SIG-M5 treated with dmso at 0.1 percent for 504 hours (cell line): Measurements from ENCODE around the gene NOVA1.

Source experiments
- DNase-seq: peaks from one replicate; lab custom pipeline; 2025; ENCODE audit not compliant: unreplicated experiment; lab: John Stamatoyannopoulos, UW

NOVA1 gene

GRCh38 chr14:26594756-26595545 lies 2.9 kb downstream of the NOVA1 start:
- DNase-seq, result no peak

- DNase-seq, result no peak
Measured at GRCh38 chr14:26594148-26594547, 3.7 kb downstream of the NOVA1 start.

- no peak for DNase-seq
Measured at GRCh38 chr14:26593357-26593756, 4.5 kb downstream of the NOVA1 start.

GRCh38 chr14:26589925-26590324 lies 7.9 kb downstream of the NOVA1 start:
- DNase-seq, result no peak

- no peak for DNase-seq
Measured at GRCh38 chr14:26577711-26578110, 20.1 kb downstream of the NOVA1 start.

- DNase-seq, result no peak
Measured at GRCh38 chr14:26554069-26554772, 43.6 kb downstream of the NOVA1 start.

GRCh38 chr14:26549571-26549970 lies 48.3 kb downstream of the NOVA1 start:
- no peak for DNase-seq

- DNase-seq, result no peak
Measured at GRCh38 chr14:26548406-26548805, 49.4 kb downstream of the NOVA1 start.

GRCh38 chr14:26538176-26538575 lies 59.7 kb downstream of the NOVA1 start:
- no peak for DNase-seq

- peak; percentile 16 for DNase-seq
Measured at GRCh38 chr14:26531894-26532293, 65.9 kb downstream of the NOVA1 start.

- no peak for DNase-seq
Measured at GRCh38 chr14:26528415-26529182, 69.2 kb downstream of the NOVA1 start.

- DNase-seq, result no peak
Measured at GRCh38 chr14:26527095-26527494, 70.7 kb downstream of the NOVA1 start.

- no peak for DNase-seq
Measured at GRCh38 chr14:26526137-26526536, 71.7 kb downstream of the NOVA1 start.

GRCh38 chr14:26525085-26525484 lies 72.7 kb downstream of the NOVA1 start:
- no peak for DNase-seq

GRCh38 chr14:26522967-26523366 lies 74.9 kb downstream of the NOVA1 start:
- no peak for DNase-seq

GRCh38 chr14:26517771-26518170 lies 80.1 kb downstream of the NOVA1 start:
- no peak for DNase-seq

- no peak for DNase-seq
Measured at GRCh38 chr14:26500028-26500427, 97.8 kb downstream of the NOVA1 start.

GRCh38 chr14:26499546-26499945 lies 98.3 kb downstream of the NOVA1 start:
- no peak for DNase-seq

- no peak for DNase-seq
Measured at GRCh38 chr14:26486922-26487321, 110.9 kb downstream of the NOVA1 start.

GRCh38 chr14:26484562-26484961 lies 113.3 kb downstream of the NOVA1 start:
- no peak for DNase-seq

- no peak for DNase-seq
Measured at GRCh38 chr14:26478967-26479366, 118.9 kb downstream of the NOVA1 start.

- DNase-seq, result no peak
Measured at GRCh38 chr14:26466862-26467261, 131.0 kb downstream of the NOVA1 start.
